ENCODE measurements around the gene FLOT1. TPM values are rescaled to one million over a fixed set of nuclear protein-coding genes. Genes with fewer than 3 reads are reported as not detected.
A peak's percentile ranks its signal among the peaks of the same experiment; 100 is the strongest.

FLOT1 gene
- total and polyA plus RNA-seq, 2 of the 13 experiments (the other 11 are each of a cell fraction or from before 2014, with no cell fraction given): 82.3 to 130 TPM

DNA sequence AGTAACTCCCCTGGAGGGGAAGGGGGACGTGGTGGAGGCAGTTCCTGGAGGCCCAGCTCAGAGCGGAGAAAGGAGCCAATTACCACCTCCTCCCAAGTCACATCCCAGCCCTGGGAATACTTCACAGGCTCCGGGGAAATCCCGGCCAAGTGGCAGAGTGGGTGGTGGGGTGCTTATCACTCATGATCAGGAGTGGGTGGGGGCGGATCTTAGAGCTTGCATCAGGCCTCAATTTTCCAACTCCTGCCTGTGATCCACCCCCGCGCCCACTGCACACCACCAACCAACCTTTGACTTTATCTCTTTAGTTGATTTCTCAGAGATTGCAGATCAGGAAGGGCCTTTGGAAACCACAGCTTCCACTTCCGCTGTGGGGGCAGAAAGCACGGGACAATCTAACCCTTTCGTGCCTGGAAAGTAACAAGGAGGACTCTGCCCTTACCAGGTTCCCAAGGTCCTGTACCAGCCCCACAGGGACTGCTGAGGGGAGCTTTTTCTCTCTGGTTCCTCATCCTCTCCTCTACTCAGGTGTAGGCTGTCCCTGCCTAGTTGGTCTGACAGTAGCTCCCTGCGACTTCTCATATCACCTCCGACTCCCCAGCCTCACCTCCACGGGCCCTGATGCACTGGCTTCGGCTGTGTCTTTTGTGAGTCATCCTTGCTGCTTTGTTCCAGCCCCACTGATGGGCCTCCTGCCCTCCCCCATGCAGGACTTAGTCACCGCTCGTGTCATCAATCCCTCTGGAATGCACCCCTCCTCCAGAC lies 26.8 kb upstream of the FLOT1 start (continued):
- TF ChIP-seq MEIS2 (CRISPR knock-in tag; IDR thresholded peaks at IDR 0.05): peak; percentile 70; the same call in 1 of the 2 replicates
- TF ChIP-seq, protein P1, sequence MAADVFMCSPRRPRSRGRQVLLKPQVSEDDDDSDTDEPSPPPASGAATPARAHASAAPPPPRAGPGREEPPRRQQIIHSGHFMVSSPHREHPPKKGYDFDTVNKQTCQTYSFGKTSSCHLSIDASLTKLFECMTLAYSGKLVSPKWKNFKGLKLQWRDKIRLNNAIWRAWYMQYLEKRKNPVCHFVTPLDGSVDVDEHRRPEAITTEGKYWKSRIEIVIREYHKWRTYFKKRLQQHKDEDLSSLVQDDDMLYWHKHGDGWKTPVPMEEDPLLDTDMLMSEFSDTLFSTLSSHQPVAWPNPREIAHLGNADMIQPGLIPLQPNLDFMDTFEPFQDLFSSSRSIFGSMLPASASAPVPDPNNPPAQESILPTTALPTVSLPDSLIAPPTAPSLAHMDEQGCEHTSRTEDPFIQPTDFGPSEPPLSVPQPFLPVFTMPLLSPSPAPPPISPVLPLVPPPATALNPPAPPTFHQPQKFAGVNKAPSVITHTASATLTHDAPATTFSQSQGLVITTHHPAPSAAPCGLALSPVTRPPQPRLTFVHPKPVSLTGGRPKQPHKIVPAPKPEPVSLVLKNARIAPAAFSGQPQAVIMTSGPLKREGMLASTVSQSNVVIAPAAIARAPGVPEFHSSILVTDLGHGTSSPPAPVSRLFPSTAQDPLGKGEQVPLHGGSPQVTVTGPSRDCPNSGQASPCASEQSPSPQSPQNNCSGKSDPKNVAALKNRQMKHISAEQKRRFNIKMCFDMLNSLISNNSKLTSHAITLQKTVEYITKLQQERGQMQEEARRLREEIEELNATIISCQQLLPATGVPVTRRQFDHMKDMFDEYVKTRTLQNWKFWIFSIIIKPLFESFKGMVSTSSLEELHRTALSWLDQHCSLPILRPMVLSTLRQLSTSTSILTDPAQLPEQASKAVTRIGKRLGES (CRISPR knock-in tag; IDR thresholded peaks at IDR 0.05; ENCODE audit: borderline replicate concordance): no peak
- TF ChIP-seq, protein P2, sequence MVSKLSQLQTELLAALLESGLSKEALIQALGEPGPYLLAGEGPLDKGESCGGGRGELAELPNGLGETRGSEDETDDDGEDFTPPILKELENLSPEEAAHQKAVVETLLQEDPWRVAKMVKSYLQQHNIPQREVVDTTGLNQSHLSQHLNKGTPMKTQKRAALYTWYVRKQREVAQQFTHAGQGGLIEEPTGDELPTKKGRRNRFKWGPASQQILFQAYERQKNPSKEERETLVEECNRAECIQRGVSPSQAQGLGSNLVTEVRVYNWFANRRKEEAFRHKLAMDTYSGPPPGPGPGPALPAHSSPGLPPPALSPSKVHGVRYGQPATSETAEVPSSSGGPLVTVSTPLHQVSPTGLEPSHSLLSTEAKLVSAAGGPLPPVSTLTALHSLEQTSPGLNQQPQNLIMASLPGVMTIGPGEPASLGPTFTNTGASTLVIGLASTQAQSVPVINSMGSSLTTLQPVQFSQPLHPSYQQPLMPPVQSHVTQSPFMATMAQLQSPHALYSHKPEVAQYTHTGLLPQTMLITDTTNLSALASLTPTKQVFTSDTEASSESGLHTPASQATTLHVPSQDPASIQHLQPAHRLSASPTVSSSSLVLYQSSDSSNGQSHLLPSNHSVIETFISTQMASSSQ (IDR thresholded peaks at IDR 0.05; ENCODE audit: low read depth): peak; percentile 72; the same call in 1 of the 2 replicates
- TF ChIP-seq, protein P2 (CRISPR knock-in tag; IDR thresholded peaks at IDR 0.05; ENCODE audit: borderline replicate concordance): peak; percentile 87; the same call in 1 of the 2 replicates
- TF ChIP-seq ZNF775 (CRISPR knock-in tag; IDR thresholded peaks at IDR 0.05; ENCODE audit: borderline replicate concordance): peak; percentile 12; the same call in 1 of the 2 replicates
- TF ChIP-seq ZFP62 (CRISPR knock-in tag; IDR thresholded peaks at IDR 0.05): no peak
- TF ChIP-seq ZNF746 (CRISPR knock-in tag; IDR thresholded peaks at IDR 0.05): peak; percentile 96
- TF ChIP-seq, protein P3, sequence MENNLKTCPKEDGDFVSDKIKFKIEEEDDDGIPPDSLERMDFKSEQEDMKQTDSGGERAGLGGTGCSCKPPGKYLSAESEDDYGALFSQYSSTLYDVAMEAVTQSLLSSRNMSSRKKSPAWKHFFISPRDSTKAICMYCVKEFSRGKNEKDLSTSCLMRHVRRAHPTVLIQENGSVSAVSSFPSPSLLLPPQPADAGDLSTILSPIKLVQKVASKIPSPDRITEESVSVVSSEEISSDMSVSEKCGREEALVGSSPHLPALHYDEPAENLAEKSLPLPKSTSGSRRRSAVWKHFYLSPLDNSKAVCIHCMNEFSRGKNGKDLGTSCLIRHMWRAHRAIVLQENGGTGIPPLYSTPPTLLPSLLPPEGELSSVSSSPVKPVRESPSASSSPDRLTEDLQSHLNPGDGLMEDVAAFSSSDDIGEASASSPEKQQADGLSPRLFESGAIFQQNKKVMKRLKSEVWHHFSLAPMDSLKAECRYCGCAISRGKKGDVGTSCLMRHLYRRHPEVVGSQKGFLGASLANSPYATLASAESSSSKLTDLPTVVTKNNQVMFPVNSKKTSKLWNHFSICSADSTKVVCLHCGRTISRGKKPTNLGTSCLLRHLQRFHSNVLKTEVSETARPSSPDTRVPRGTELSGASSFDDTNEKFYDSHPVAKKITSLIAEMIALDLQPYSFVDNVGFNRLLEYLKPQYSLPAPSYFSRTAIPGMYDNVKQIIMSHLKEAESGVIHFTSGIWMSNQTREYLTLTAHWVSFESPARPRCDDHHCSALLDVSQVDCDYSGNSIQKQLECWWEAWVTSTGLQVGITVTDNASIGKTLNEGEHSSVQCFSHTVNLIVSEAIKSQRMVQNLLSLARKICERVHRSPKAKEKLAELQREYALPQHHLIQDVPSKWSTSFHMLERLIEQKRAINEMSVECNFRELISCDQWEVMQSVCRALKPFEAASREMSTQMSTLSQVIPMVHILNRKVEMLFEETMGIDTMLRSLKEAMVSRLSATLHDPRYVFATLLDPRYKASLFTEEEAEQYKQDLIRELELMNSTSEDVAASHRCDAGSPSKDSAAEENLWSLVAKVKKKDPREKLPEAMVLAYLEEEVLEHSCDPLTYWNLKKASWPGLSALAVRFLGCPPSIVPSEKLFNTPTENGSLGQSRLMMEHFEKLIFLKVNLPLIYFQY (CRISPR knock-in tag; IDR thresholded peaks at IDR 0.05; ENCODE audit: borderline replicate concordance): peak; percentile 71; the same call in 1 of the 2 replicates
- TF ChIP-seq, protein P4, sequence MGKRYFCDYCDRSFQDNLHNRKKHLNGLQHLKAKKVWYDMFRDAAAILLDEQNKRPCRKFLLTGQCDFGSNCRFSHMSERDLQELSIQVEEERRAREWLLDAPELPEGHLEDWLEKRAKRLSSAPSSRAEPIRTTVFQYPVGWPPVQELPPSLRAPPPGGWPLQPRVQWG (CRISPR knock-in tag; IDR thresholded peaks at IDR 0.05; ENCODE audit: borderline replicate concordance, low read depth): no peak
- TF ChIP-seq CREB1 (IDR thresholded peaks at IDR 0.05): peak; percentile 86
- peak; percentile 86 for TF ChIP-seq CREB1 (CRISPR knock-in tag; IDR thresholded peaks at IDR 0.05)
- peak; percentile 77 for TF ChIP-seq HNF1B (CRISPR knock-in tag; IDR thresholded peaks at IDR 0.05)
- no peak for TF ChIP-seq KLF9 (CRISPR knock-in tag; IDR thresholded peaks at IDR 0.05; ENCODE audit: low read depth)
- TF ChIP-seq THAP8 (CRISPR knock-in tag; IDR thresholded peaks at IDR 0.05; ENCODE audit: borderline replicate concordance): no peak
